Liver (tissue), 9 donors: ENCODE data around the gene MESP1. TPM values are rescaled to one million over a fixed set of nuclear protein-coding genes. Genes with fewer than 3 reads are reported as not detected.
"Not testable (repeated sequence)": the region's sequence is repeated elsewhere in the genome, so short reads cannot be mapped to it uniquely, and the experiment has no call there.

ENCODE experiments used
- DNase-seq: peaks from one replicate; pipeline ENCODE4 v3.0.0-alpha.2; 2017; ENCODE audit warnings: low spot score
- H3K27ac ChIP-seq, 2 donors: one replicate each; pipeline ENCODE4 v1.7.0; 2013; ENCODE audit warnings: inconsistent platforms in 2 of 2, low read length in 2 of 2, control low read depth in 1 of 2, low read depth in 1 of 2, mild to moderate bottlenecking in 1 of 2
- H3K27me3 ChIP-seq, 4 donors: one replicate each; pipeline versions ENCODE4 v1.6.1 to v1.7.0; 2013; ENCODE audit warnings: low read length in 3 of 4, inconsistent platforms in 1 of 4, mild to moderate bottlenecking in 1 of 4, moderate library complexity in 1 of 4; ENCODE audit not compliant: control insufficient read depth in 4 of 4, insufficient read depth in 4 of 4
- H3K36me3 ChIP-seq, 4 donors: one replicate each; pipeline versions ENCODE4 v1.6.1 to v1.7.0; 2013; ENCODE audit warnings: low read length in 3 of 4, mild to moderate bottlenecking in 3 of 4, low read depth in 1 of 4, moderate library complexity in 1 of 4; ENCODE audit not compliant: control insufficient read depth in 4 of 4, insufficient read depth in 3 of 4
- H3K4me1 ChIP-seq, 4 donors: one replicate each; pipeline versions ENCODE4 v1.6.1 to v1.7.0; 2013; ENCODE audit warnings: low read length in 3 of 4, mild to moderate bottlenecking in 3 of 4, moderate library complexity in 1 of 4; ENCODE audit not compliant: control insufficient read depth in 4 of 4, insufficient read depth in 4 of 4
- H3K4me3 ChIP-seq, 3 donors: one replicate each; pipeline versions ENCODE4 v1.6.1 to v1.7.0; 2013; ENCODE audit warnings: low read length in 3 of 3, control low read depth in 1 of 3, low read depth in 1 of 3, mild to moderate bottlenecking in 1 of 3
- H3K9ac ChIP-seq, 2 donors: one replicate each; pipeline ENCODE4 v1.7.0; 2013; ENCODE audit warnings: low read length in 2 of 2, mild to moderate bottlenecking in 2 of 2, moderate library complexity in 2 of 2, control low read depth in 1 of 2, low read depth in 1 of 2
- H3K9me3 ChIP-seq, 4 donors: one replicate each; pipeline versions ENCODE4 v1.6.1 to v1.7.0; 2013; ENCODE audit warnings: low read length in 3 of 4; ENCODE audit not compliant: control insufficient read depth in 4 of 4
- ATF3 ChIP-seq: IDR thresholded peaks from 2 replicates; pipeline ENCODE4 v1.6.1; 2016; ENCODE audit warnings: antibody characterized with exemption
- CTCF ChIP-seq: fragments of 150-350 bp; IDR thresholded peaks from 2 replicates; pipeline ENCODE4 v1.5.1; 2017; ENCODE audit warnings: improper control_type of control experiment, low read depth, low read length; ENCODE audit not compliant: missing input control
- FOXA1 ChIP-seq: IDR thresholded peaks from 2 replicates; pipeline ENCODE4 v1.6.1; 2016; ENCODE audit warnings: antibody characterized with exemption
- FOXA2 ChIP-seq: IDR thresholded peaks from 2 replicates; pipeline ENCODE4 v1.6.1; 2016; ENCODE audit warnings: antibody characterized with exemption
- GABPA ChIP-seq, 2 donors: IDR thresholded peaks in 1 of 2; conservative IDR thresholded peaks in 1 of 2; 2 replicates each; pipeline ENCODE4 v1.6.1; 2016; ENCODE audit warnings: antibody characterized with exemption in 2 of 2, mild to moderate bottlenecking in 1 of 2, moderate library complexity in 1 of 2
- HNF4A ChIP-seq, 2 donors: conservative IDR thresholded peaks; 2 replicates each; pipeline ENCODE4 v1.6.1; 2016; ENCODE audit warnings: antibody characterized with exemption in 2 of 2, mild to moderate bottlenecking in 2 of 2
- HNF4G ChIP-seq: IDR thresholded peaks from 2 replicates; pipeline ENCODE4 v1.6.1; 2016; ENCODE audit warnings: antibody characterized with exemption
- JUND ChIP-seq, 2 donors: IDR thresholded peaks; 2 replicates each; pipeline ENCODE4 v1.6.1; 2016; ENCODE audit warnings: antibody characterized with exemption in 2 of 2
- MAX ChIP-seq: IDR thresholded peaks from 2 replicates; pipeline ENCODE4 v1.6.1; 2016; ENCODE audit warnings: antibody characterized with exemption
- NR2F2 ChIP-seq: IDR thresholded peaks from 2 replicates; pipeline ENCODE4 v1.6.1; 2016; ENCODE audit warnings: antibody characterized with exemption
- RAD21 ChIP-seq, 2 donors: IDR thresholded peaks; 2 replicates each; pipeline ENCODE4 v1.6.1; 2016; ENCODE audit warnings: antibody characterized with exemption in 2 of 2, mild to moderate bottlenecking in 2 of 2
- REST ChIP-seq: IDR thresholded peaks from 2 replicates; pipeline ENCODE4 v1.6.1; 2016; ENCODE audit warnings: antibody characterized with exemption, mild to moderate bottlenecking
- RXRA ChIP-seq, 2 donors: IDR thresholded peaks; 2 replicates each; pipeline ENCODE4 v1.6.1; 2017 to 2018; ENCODE audit warnings: antibody characterized with exemption in 2 of 2, mild to moderate bottlenecking in 1 of 2
- SP1 ChIP-seq: IDR thresholded peaks from 2 replicates; pipeline ENCODE4 v1.6.1; 2018; ENCODE audit warnings: antibody characterized with exemption, mild to moderate bottlenecking
- TAF1 ChIP-seq: conservative IDR thresholded peaks from 2 replicates; pipeline ENCODE4 v1.6.1; 2016; ENCODE audit warnings: antibody characterized with exemption, mild to moderate bottlenecking
- YY1 ChIP-seq: IDR thresholded peaks from 2 replicates; pipeline ENCODE4 v1.6.1; 2016; ENCODE audit warnings: antibody characterized with exemption, mild to moderate bottlenecking
- ZBTB33 ChIP-seq: IDR thresholded peaks from 2 replicates; pipeline ENCODE4 v1.6.1; 2016; ENCODE audit warnings: antibody characterized with exemption
- WGBS: extraction: QIAGEN DNeasy Blood & Tissue Kit; methylation state at CpG from one replicate; pipeline ENCODE4 v1.1.7; 2013; 5-methylcytosine and 5-hydroxymethylcytosine counted together
- polyA plus RNA-seq, 2 donors: library from polyadenylated mRNA; stranded (reverse) in 1 of 2; unstranded in 1 of 2; fragments of 200-250 nt in 1 of 2; fragments of >200 nt in 1 of 2; fragmentation: Nextera tagmentation in 1 of 2; extraction: Ambion mirVana in 1 of 2; gene quantifications; one replicate each; pipeline versions ENCODE4 v1.2.1 to v1.2.3, GENCODE V29; 2013 to 2015
- total RNA-seq, 2 donors: library from RNA; depleted of rRNA; stranded (reverse); fragments of >200 nt; gene quantifications; one replicate each; pipeline ENCODE4 v1.2.3, GENCODE V29; 2014
- donor health status: healthy.
- donor health status: healthy.
- donor health status: healthy.
- donor health status: healthy.
- donor health status: healthy.

Gene MESP1
- total and polyA plus RNA-seq, 4 donors, result 0.14 to 1.8 (median 0.84) TPM

- no peak overlapping the region for H3K27ac ChIP-seq
- peaks cover 20 to 48% (median 38%) of the 10 kb centered on the region in 4 donors for H3K36me3 ChIP-seq
- H3K4me3 ChIP-seq, result no peak overlapping the region
- WGBS, result 87% methylated on average over 10 of the region's 10 CpGs
- no peak for DNase-seq
- no peaks in the 10 kb centered on the region for H3K9me3 ChIP-seq
- no peak overlapping the region for H3K9ac ChIP-seq
- no peak for TF ChIP-seq GABPA (IDR thresholded peaks at IDR 0.05 in 1 of 2, conservative IDR thresholded peaks at IDR 0.05 in 1 of 2)
- TF ChIP-seq FOXA1, result no peak
- no peak for TF ChIP-seq RAD21 (IDR thresholded peaks at IDR 0.05)
- TF ChIP-seq FOXA2, result no peak
- no peak for TF ChIP-seq SP1
- no peak for TF ChIP-seq HNF4G
- no peak for TF ChIP-seq YY1
- no peak for TF ChIP-seq RXRA (IDR thresholded peaks at IDR 0.05)
- TF ChIP-seq ZBTB33, result no peak
- TF ChIP-seq MAX, result no peak
- TF ChIP-seq TAF1, result no peak
- no peak for TF ChIP-seq HNF4A (conservative IDR thresholded peaks at IDR 0.05)
- TF ChIP-seq ATF3, result no peak
- no peak for TF ChIP-seq REST
- no peak for TF ChIP-seq CTCF
- no peak for TF ChIP-seq JUND (IDR thresholded peaks at IDR 0.05)
- no peak for TF ChIP-seq NR2F2
- peaks cover 1 to 23% (median 18%) of the 10 kb centered on the region in 4 donors for H3K4me1 ChIP-seq
- H3K27me3 ChIP-seq, result no peaks in the 10 kb centered on the region
These were observed 39.2 kb upstream of the MESP1 start for GRCh38 chr15:89790206-89790605.

GRCh38 chr15:89788585-89788984 is 37.5 kb upstream of the MESP1 start:
- H3K36me3 ChIP-seq, result peaks cover 24 to 51% (median 33%) of the 10 kb centered on the region in 4 donors
- WGBS, result 98% methylated on average over 4 of the region's 4 CpGs
- H3K27ac ChIP-seq, H3K27me3 ChIP-seq, H3K9ac ChIP-seq, H3K4me3 ChIP-seq, H3K9me3 ChIP-seq, DNase-seq: not testable (repeated sequence)
- H3K4me1 ChIP-seq, result peaks cover 5 to 23% (median 20%) of the 10 kb centered on the region in 4 donors
